WI38 (cell line): Measurements from ENCODE around the gene PRELID2.

Experiments used
- H3K4me3 ChIP-seq: 2 replicates; pipeline ENCODE4 v1.5.1; 2011; ENCODE audit warnings: low read depth, mild to moderate bottlenecking, control low read depth, low read length
- TF ChIP-seq, protein P1 (sequence below): IDR thresholded peaks from 2 replicates; pipeline ENCODE4 v1.5.1; 2012; ENCODE audit warnings: low read depth, mild to moderate bottlenecking, control low read depth, low read length

PRELID2 gene

GRCh38 chr5:145859897-145860296, 24.8 kb upstream of the PRELID2 start:
- no peak overlapping the region for H3K4me3 ChIP-seq
- TF ChIP-seq, protein P1, sequence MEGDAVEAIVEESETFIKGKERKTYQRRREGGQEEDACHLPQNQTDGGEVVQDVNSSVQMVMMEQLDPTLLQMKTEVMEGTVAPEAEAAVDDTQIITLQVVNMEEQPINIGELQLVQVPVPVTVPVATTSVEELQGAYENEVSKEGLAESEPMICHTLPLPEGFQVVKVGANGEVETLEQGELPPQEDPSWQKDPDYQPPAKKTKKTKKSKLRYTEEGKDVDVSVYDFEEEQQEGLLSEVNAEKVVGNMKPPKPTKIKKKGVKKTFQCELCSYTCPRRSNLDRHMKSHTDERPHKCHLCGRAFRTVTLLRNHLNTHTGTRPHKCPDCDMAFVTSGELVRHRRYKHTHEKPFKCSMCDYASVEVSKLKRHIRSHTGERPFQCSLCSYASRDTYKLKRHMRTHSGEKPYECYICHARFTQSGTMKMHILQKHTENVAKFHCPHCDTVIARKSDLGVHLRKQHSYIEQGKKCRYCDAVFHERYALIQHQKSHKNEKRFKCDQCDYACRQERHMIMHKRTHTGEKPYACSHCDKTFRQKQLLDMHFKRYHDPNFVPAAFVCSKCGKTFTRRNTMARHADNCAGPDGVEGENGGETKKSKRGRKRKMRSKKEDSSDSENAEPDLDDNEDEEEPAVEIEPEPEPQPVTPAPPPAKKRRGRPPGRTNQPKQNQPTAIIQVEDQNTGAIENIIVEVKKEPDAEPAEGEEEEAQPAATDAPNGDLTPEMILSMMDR: no peak

GRCh38 chr5:145859453-145859852, 24.3 kb upstream of the PRELID2 start:
- TF ChIP-seq, protein P1: no peak
- H3K4me3 ChIP-seq: no peak overlapping the region

- TF ChIP-seq, protein P1: no peak
- H3K4me3 ChIP-seq: no peak overlapping the region
Measured at GRCh38 chr5:145858959-145859358, 23.8 kb upstream of the PRELID2 start.

DNA sequence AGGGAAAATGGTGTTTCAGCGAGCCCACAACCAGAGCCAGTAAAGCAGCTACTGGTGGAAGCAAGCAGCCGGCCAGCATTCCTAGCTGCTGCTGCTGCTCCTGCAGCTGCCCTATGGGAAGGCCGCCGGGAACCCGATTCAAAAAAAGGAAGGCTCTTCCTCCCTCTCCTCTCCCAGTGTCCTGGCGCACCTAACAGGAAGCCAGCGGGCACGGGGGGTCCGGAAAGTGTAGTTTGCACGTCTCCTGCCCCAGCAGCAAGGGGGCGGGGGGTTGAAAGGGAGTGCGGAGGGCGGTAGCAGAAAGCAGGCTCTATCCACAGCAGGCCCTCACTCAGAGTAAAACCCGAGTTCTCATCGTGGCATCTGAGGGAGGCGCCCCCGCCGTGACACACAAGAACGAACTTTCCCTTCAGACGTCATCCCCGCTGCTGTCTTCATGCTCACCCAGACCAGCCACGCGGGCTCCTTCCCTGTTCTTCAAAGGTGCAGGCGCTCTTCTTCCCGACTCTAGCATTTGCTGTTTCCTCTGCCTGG, 21.2 kb upstream of the PRELID2 start:
- TF ChIP-seq, protein P1: no peak

GRCh38 chr5:145855763-145856267, 20.7 kb upstream of the PRELID2 start:
- TF ChIP-seq, protein P1: no peak
- H3K4me3 ChIP-seq: no peak overlapping the region

More for the DNA sequence above, 21.2 kb upstream of the PRELID2 start:
- no peak overlapping the region for H3K4me3 ChIP-seq

- H3K4me3 ChIP-seq: no peak overlapping the region
- TF ChIP-seq, protein P1: no peak
Measured at GRCh38 chr5:145854651-145855258, 19.6 kb upstream of the PRELID2 start.

GRCh38 chr5:145853781-145854376, 18.7 kb upstream of the PRELID2 start:
- H3K4me3 ChIP-seq: no peak overlapping the region
- TF ChIP-seq, protein P1: no peak
